GM21786 (cell line): ENCODE data around the gene TNS1.

ENCODE experiments used
- ATAC-seq: cut with Tn5 transposase; IDR thresholded peaks from one replicate; pipeline ENCODE4 v1.9.1; 2021; ENCODE audit not compliant: unreplicated experiment

Gene TNS1

DNA sequence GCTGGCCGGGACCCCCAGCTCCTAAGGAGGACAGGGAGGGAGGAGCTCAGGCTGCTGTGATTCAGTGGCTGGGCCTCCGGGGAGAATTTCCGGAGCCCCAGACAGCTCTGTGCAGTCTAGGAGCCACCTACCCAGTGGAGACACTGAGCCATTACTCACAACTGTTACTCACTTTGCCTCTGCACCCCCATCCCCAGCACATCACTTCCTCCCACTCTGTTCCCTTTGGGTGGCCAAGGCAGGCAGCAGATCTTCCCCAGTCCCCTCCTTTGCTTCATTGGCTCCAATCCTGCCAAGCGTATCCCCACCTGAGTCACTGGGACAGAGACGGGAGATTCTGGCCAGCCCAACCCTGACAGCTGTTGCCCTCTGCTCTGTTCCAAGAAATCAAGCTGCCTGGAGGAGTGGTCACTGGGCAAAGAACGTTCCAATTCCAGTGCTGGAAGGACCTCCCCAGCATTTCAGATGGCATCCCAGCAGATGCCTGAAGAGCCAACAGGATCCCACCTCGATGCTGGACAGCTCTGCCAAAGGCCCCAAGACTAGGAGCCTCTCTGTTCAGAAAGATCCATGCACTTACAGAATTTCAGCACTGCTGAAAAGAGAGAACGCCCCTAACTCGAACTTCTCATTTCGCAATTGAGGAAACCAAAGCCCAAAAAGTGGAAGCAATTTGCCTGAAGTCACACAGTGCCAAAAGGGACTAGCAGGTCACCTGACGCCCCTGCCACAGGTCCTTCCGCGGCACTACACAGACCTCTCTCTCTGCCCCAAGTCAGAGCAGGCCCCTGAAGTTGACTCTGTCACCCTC lies 68.3 kb downstream of the TNS1 start:
- ATAC-seq: no peak

DNA sequence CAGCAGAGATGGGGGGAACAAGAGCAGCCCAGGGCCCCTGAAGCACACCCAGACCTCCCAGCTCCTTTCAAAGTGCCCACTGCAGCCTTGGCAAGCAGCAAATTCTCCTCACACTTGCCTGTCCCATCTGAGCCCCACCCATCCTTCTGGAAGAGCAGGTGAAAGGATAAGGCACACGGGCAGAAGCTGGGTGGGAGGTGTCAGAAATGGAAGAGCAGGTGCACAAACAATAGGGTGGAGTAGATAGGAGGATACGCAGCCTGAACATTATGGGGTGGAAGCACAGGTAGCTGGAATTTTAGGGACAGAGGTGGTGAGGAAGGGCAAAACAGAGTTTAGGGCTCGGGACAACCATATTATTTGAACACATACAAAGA lies 69.2 kb downstream of the TNS1 start:
- ATAC-seq: no peak

DNA sequence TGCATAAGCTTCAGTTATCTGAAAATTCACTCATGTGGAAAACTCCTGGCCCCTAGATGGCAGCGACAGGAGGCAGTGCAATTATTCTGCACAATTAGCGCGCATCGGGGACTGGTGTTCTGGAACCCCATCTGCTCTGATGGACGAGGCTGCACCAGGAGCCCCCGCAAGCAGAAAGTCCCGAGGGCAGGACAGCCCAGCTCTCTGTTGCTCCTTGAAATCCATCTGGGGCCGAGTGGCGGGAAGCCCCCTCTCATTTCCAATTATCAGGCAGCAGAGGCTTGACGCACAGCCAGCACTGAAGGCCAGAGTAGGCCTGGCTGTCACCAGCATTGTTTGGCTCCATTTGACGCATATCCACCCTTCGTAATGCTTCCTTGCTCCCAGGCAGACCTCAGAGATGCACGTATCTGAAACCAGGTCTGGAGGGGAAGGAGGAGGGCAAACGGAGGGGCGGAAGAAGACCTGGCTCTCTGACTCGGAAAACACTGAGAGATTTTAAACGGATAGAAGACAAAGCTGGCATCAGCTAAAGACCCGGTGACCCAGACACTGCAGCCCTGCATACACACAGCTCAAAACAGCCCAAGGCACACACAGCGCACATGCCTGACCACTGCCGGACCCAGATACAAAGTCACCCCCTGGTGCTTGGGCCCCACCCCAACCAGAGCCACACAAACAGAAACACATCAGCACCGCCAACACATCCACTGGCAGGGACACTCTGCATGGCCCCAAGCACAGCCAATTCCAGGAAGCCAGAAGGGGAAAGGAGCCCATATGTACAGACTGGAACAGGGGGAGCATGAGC lies 69.8 kb downstream of the TNS1 start:
- no peak for ATAC-seq

DNA sequence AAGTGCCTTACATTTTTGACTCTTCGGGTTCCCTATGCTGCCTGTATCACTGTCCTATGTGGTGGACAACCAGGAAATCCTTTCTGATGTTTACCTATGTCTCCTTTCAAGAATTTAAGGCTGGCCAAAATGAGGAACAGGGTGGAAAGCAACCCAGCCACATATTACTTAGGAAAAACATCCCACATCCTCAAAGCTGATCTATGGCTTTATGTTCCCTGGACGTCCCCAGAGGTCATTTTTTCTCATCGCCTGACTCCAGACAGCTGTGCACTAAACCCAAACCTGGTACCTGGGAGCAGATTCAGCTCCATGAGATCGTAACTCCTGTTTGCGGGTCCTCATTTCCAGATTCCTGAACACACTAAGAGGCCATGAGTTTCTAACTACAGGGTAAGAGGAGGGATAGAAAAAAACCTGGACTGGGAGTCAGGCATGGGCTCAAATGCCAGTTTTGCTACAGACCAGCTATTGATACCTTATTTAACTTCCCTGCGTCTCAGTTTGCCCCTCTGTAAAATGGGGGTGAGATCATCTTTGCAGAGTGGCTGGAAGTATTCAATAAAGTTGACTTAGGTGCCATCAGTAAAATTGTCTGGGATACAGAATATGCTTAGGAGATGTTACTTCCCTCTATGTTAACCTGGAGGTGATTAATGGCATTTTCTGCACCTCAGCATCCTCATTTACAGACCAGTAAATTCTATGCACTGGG lies 70.8 kb downstream of the TNS1 start:
- no peak for ATAC-seq

DNA sequence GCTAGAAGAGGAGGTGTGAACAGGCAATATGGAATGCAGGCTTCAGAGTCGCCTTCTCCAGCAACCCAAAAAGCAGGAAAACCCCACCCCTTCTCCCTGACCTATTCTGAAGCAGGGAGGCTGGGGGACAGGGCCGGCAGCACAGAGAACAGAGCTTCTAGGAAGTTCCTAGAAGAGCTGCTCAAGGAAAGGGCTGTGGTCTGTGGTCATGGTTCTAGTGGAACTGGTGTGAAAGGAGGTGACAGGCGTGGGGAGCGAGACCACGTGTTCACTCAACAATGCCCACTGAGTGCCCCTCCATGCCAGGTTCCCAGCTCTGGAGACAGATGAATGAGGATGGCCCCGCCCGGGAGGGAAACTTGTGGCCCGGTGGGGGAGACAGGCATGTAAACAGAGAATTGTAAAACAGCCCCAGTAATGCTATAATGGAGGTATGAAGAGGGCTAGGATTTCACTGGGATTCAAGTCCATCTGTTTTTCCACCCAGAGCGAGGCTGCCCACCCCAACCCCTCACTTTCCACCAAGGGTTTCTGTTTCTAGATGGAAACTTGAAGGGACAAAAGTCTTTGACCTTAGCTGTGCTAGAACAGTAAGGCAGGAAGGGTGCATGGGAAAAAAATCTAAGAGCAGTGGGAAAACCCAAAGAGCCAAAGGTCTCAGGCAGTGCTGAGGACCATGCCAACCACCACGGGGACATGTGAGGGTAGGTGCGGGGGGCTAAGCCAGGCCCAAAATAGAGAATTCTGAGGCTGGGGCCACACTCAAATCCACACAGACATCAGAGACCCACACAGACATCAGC lies 71.8 kb downstream of the TNS1 start:
- no peak for ATAC-seq

DNA sequence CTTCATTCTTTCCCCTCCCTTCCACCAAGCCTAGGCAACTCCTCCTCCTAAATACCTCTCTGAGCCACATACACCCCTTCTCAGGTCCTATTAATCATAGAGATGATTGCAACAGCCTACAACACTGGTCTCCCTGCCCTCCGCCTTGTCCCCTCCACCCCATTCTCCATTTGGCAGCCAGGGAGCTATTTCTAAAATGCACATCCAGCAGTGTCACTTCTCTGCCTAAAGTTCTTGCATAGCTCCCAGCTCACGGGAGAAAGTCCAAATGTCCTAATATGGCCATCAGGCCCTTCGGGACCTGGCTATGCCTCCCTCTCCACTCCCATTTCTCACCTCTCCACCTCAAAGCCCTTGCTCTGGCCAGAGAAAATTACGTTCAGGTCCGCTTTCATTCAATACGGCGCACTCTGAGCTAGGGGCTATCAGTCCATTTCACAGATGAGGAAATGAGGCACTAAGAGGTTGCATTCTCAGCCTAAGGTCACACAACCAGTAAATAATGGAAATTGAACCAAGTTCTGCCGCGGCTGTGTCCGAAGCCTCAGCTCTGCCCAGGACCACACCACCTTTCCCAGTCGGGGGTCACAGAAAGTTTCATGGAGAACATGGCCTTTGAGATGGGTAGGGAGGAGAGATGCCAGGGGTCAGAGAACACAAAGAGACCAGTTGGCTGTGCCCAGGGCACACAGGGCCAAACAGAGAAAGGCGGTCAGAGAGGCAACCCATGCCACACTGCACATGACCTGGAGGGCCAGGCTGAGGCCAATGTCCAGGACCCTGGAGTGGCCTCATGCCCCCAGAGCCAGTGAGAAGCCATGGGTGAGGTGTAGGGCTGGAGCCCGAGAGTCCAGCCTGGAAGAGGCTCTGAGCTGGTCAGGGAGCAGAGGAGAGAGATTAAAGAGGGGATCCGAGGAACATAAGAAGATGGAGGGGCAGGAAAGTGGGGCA lies 72.8 kb downstream of the TNS1 start:
- ATAC-seq: no peak

DNA sequence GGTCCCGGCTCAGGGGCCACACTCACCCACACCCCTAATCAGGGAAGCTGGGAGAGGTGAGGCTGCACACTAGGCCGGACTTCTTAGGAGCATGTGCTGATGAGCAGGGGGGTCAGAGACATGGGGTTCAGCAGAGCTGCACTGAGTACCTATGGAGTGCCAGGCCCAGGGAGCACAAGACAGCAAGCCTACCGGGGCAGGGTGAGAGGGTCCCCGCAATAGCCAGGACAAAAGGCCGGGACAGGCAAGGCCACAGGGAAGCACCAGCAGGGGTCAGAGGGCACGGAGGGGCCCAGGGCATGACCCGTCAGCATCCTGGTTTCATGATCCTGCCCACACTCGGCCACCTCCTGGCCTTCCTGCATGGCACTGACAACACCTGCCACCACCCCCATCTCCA lies 73.5 kb downstream of the TNS1 start:
- ATAC-seq: no peak

DNA sequence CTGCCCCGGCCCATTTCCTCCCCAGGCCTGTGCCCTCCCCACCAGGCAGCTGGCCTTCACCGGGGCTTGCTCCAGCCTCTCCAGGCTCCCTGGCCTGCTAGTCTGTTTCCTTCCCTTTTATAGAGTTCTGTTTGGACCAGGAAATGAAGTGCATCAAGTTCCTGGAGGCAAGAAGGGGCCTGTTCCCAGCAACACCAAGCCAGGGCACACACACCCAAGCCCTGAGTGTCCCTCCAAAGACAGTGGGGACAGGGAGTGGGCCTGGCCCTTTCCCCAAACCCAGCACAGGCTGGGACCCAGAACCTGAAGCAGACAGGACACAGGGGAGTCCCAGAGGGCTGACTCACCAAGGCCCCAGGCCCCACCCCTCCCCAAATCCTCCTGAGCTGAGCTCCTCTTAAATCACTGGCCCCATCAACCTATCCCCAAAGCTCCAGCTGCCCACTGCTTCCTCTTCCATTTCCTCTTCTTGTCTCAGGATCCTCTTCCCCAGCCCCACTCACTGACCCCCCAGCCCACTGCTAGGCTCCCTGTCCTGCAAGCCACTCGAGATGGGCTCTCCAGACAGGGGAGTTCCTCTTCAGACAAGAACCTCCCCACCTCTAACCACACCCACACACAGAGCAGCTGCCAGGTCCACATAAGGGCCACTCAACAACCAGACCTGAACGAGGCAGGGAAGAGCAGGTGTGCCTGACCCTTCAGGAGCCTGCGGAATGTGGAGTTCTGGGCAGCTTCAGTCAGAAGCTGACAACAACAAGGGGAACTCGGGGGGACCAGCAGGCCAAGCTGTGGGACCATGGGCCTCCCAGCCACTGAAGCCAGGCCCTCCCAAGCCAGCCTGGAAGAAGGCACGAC lies 74.2 kb downstream of the TNS1 start:
- ATAC-seq: no peak

DNA sequence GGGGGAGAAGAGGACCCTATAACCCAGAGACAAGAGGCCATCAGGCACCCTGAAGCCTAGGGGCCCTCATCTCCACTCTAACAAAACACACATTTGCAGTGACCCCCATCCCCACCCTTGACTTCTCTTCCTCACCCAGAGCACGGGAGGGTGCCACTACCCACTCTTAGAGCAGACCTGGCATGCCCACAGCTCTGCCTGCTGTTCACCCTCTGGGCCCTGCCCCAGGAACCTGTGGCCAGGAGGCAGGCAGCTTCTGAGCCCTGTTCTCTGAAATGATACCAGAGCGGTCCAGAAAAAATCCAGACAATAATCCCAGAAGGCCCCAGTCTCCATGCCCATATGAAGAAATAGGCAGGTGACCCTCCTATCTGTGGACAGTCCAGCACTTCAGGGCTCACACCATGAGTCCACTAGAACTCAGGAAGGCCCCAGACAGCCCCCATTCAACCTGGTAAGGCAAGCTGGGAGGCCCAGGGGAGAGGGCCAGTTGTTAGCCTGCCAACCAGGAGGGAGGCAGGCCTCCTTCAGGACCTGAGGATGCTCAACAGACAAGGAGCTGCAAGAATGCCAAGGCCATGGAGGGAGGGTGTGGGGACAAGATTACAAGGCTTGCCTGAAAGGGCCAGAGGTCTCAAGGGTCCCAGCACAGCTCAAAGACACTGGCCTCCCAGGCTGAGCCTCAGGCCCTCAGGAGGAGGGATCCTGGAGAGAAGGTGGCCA lies 75.0 kb downstream of the TNS1 start:
- no peak for ATAC-seq

DNA sequence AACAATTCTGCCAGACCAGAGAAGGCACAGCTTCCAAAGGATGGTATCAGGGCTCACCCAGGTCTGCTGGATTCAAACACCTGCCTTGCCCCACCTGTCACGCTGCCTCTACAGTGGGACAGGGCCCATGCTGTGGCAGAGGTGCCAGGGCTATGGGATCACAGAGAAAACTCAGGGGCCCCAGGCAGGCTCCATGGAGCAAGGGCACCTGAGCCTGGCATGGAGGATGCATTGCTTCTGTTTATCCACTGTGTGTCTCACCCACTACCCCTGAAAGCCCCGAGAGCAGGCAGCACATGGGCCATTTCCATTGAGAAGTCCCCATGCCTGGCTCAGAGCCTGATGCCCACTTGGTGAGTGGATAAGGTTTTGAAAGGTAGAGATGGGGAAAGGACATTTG lies 76.0 kb downstream of the TNS1 start:
- no peak for ATAC-seq

DNA sequence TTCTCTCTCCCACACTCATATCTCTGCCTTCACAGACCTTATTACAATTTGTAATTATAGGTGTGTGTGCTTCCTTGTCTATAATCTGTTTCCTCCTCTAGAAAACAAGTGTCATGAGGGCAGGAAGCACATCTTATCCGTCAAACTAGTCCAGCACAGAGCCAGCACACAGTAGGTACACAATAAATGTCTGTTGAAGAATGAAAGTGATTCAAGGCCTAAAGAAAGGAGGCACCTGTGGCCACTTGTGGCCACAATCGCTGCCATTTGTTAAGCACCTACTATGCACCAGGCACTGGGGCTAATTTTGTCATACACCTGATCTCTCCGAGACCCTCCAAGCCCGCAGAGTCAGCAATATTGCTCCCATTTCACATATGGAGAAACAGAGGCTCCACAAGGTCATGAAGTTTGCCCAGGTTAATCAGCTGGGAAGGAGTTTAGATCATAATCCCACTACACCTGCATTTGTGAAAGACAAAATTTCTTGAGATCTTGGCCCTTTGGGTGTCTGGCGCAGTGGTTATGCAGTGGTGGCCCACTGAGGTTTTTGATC lies 78.4 kb downstream of the TNS1 start:
- ATAC-seq: no peak

DNA sequence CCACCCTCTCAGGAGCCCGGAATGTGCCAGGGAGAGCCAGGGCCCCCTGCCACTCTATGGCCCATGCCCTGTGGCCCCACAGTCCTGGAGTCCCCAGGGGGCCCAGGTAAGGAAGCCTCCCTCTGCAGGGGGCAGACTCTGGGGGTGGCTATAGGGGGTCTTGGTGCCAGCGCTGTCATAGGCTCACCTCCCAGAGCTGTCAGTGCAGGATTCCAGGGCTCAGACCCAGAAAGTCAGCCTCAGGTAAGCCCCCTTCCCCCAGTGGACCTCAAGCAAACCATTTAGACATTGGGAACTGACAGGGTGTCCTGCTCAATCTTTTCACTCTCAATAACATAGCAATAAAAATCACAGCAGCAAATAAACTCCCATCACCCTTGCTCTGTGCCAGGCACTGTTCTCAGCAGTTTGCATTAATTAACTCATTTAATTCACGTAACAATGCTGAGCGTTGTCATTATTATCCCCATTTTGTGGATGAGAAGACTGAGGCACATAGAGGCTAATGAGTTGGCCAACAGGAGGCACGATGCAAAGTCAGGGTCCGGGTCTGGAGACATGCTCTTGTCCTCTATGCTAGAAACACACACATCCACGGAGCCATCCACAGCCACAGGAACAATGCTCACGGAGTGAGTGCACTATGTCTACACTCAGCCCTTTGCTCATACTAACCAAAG lies 79.6 kb downstream of the TNS1 start:
- no peak for ATAC-seq

DNA sequence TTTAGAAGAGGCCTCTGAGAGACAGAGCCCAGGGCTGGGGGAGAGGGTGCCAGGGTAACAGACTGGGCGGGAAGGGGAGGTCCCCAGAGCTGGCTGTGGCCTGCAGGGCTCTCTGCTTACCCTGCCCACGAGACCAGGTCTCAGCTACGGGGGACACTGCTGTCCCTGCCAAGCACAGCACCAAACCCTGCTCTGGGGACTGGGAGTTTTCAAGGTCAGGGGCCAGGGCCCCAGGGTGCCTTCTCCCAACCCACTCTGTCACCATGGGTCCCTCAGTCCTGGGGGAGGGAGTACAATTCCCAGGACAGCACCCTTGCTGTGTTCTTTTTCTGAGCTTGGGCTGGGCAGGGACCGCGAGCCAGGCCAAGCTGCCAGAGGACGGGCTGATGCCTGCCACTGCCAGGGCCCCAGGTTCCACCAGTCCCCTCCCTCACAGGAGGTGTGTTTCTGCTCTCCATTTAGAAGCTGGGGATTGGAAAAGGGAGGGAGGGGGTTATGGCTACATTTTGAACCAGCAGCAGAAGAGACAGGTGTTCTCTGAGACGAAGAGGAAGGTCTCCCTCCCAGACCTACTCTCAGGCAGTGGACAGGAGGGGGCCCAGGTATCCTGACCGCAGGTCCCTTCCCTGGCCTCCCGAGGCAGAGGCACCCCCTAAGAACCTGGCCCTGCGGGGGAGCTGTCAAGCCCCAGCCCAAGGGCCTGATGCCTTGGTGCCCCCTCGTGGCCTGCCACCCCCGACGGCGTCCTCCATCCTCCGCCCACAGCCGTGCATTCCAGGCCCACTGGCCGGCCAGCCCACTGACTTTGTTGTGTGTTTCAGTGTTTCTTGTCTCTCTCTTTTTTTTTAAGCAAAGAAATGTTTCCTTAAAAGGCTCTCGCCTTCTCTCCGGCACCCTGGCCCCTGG lies 80.4 kb downstream of the TNS1 start:
- no peak for ATAC-seq

DNA sequence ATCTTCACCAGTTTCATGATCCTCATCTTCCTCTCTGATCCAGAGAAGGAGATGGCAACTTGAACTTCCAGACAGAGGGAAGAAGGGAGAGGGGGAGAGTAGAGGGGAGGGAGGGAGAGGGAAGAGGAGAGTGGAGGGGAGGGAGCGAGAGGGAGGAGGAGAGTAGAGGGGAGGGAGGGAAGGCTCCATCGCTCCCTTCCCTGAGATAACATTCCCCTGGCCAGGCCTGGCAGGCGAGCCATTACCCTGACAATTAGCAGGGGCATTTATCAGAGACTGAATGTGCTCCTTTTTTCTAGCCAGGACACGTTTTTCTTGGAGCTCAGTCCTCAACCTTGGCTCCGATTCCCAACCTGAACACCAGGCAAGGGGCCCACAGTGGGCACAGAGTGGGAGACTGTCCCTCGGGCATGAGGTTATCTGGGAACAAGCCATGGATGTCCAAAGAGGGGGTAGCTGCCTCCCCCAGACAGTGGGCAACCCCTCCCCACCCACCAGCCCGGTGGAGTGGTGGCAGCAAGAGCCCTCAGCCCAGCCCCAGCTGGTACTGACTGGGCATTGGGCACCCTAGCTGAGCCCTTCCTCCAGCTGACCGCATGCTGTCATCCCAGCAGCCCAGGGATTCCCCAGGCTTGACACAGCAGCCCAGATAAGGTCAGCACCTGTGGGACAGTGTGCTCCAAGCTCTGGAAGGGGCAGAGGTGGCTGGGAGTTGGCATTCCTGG lies 81.8 kb downstream of the TNS1 start:
- ATAC-seq: no peak

DNA sequence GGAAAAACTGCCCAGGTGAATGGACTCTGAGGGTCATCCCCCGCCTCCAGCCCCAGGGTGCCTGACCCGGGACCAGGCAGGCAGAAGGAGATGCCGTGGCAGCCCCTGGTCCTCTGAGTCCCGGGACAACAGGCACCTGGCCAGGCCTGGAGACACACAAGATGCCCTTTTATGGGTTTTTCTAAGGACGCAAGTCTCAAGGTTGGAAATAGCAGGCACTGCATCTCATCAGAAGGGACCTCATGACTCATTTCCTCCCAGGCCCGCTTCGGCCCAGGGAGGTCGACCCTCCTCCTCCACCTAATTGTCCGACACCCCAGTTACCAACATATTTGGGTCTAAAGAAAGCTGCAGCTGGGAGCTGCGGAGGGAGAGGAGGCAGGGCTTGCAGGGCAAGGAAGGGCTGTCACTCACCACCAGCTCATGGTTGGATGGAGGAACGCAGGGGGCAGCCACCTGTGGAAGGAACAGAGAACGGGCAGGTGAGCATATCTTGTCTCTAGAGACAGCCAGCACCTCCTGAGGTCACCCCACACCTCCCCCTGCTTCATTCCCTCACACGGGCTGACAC lies 82.9 kb downstream of the TNS1 start:
- ATAC-seq: no peak
